ENCODE results near the gene WDR53. TPM values are rescaled to one million over a fixed set of nuclear protein-coding genes. Genes with fewer than 3 reads are reported as not detected.

WDR53 gene
- total and polyA plus RNA-seq, 11 donors, result 4.2 to 15.5 (median 8.4) TPM

- DNase-seq, result no peak
- ATAC-seq, result no peak
- intact Hi-C loops (cut with DNase I), result loop anchor here in 2 of 10 donors (10.0 kb wide), 1 partner anchor 72 kb away; the partner anchor contains the start of gene UBXN7 (in 2 of the 2)
- Histone ChIP-seq H3K4me1 (peaks cover 0 to 6% (median 0%) of the 10 kb centered on the region in 12 donors), H3K9me3 (peaks cover 0 to 14% (median 1%) of the 10 kb centered on the region in 12 donors), H3K36me3 (peaks cover 0 to 18% (median 3%) of the 10 kb centered on the region in 9 donors), H3K4me3 (no peak overlapping the region), H3K27me3 (no peaks in the 10 kb centered on the region), H3K27ac (no peak overlapping the region)
- TF ChIP-seq CTCF (IDR thresholded peaks at IDR 0.05), result no peak
- TF ChIP-seq POLR2A (IDR thresholded peaks at IDR 0.05), result no peak
- 88 to 92% (median 90%) methylated on average over 8 of the region's 8 CpGs for WGBS, 4 donors
These were observed 61.7 kb downstream of the WDR53 start for GRCh38 chr3:196506687-196507086.

- Histone ChIP-seq H3K36me3 (peaks cover 0 to 18% (median 6%) of the 10 kb centered on the region in 9 donors), H3K27me3 (no peaks in the 10 kb centered on the region), H3K4me3 (no peak overlapping the region), H3K27ac (peak overlapping the region in 11 of 12 donors; percentile 91 to 99 (median 96)), H3K9me3 (peaks cover 0 to 14% (median 1%) of the 10 kb centered on the region in 12 donors), H3K4me1 (peaks cover 0 to 28% (median 12%) of the 10 kb centered on the region in 12 donors)
- TF ChIP-seq CTCF (IDR thresholded peaks at IDR 0.05) (no peak), POLR2A (IDR thresholded peaks at IDR 0.05) (no peak)
- intact Hi-C loops (cut with DNase I), result loop anchor here in 4 of 10 donors (1.0 to 10.0 kb wide), 3 partner anchors 64 to 72 kb away; partner anchors contain the start of genes UBXN7 (in 3 of the 4), FBXO45 (in 1 of the 4) and WDR53 (in 1 of the 4)
- DNase-seq (no peak), ATAC-seq (no peak)
- WGBS, 4 donors, result 92 to 97% (median 96%) methylated on average over 6 of the region's 6 CpGs
These were observed 63.8 kb downstream of the WDR53 start for GRCh38 chr3:196504556-196504955.

Other genes with a start within 250 kb of the WDR53 start
- gene TM4SF19, start 230.2 kb downstream of the WDR53 start, total RNA-seq, result 10 to 100 TPM in 1 of 9 donors, 1 to 10 TPM in 1, under 1 TPM in 3, not detected in 4; 0.38 to 23.5 (median 0.85) TPM
- not detected for gene TM4SF19, start 230.2 kb downstream of the WDR53 start, polyA plus RNA-seq
- gene UBXN7, start 136.1 kb downstream of the WDR53 start, total RNA-seq, result 10 to 100 TPM; 10.3 to 50.2 (median 29.5) TPM
- gene UBXN7, start 136.1 kb downstream of the WDR53 start, polyA plus RNA-seq, result 10 to 100 TPM in 1 of 2 donors, 1 to 10 TPM in 1; 6.9 to 10.3 TPM
- gene RNF168, start 64.8 kb downstream of the WDR53 start, total RNA-seq, result 10 to 100 TPM; 15.0 to 31.8 (median 21.1) TPM
- gene RNF168, start 64.8 kb downstream of the WDR53 start, polyA plus RNA-seq, result 10 to 100 TPM in 1 of 2 donors, 1 to 10 TPM in 1; 8.4 to 13.4 TPM
- gene SMCO1, start 53.2 kb downstream of the WDR53 start, total RNA-seq, result 100 to 1,000 TPM in 2 of 9 donors, 10 to 100 TPM in 7; 14.5 to 130 (median 50.0) TPM
- 100 to 1,000 TPM in 1 of 2 donors, 1 to 10 TPM in 1; 2.6 to 105 TPM for gene SMCO1, start 53.2 kb downstream of the WDR53 start, polyA plus RNA-seq
- gene FBXO45, start 106 bp upstream of the WDR53 start, total RNA-seq, result 1 to 10 TPM; 5.3 to 7.9 (median 6.6) TPM
- 10 to 100 TPM in 1 of 2 donors, 1 to 10 TPM in 1; 2.1 to 10.8 TPM for gene FBXO45, start 106 bp upstream of the WDR53 start, polyA plus RNA-seq
- gene NRROS, start 71.1 kb upstream of the WDR53 start, total RNA-seq, result 10 to 100 TPM in 1 of 9 donors, 1 to 10 TPM in 8; 2.1 to 23.8 (median 3.4) TPM
- 1 to 10 TPM; 1.4 to 2.6 TPM for gene NRROS, start 71.1 kb upstream of the WDR53 start, polyA plus RNA-seq
- 1 to 10 TPM in 7 of 9 donors, under 1 TPM in 2; 0.81 to 2.8 (median 1.4) TPM for gene CEP19, start 143.7 kb upstream of the WDR53 start, total RNA-seq
- 1 to 10 TPM in 1 of 2 donors, under 1 TPM in 1; 0.57 to 1.0 TPM for gene CEP19, start 143.7 kb upstream of the WDR53 start, polyA plus RNA-seq
- 10 to 100 TPM; 16.6 to 21.2 (median 18.8) TPM for gene PIGX, start 143.8 kb upstream of the WDR53 start, total RNA-seq
- 10 to 100 TPM in 1 of 2 donors, 1 to 10 TPM in 1; 8.3 to 10.7 TPM for gene PIGX, start 143.8 kb upstream of the WDR53 start, polyA plus RNA-seq
- gene PAK2, start 171.3 kb upstream of the WDR53 start, total RNA-seq, result 10 to 100 TPM; 39.2 to 67.8 (median 52.9) TPM
- 10 to 100 TPM; 17.0 to 30.3 TPM for gene PAK2, start 171.3 kb upstream of the WDR53 start, polyA plus RNA-seq